SIG-M5 treated with dmso at 0.1 percent for 504 hours (cell line): Measurements from ENCODE around the gene ITPR3.
"Not testable (repeated sequence)": the region's sequence is repeated elsewhere in the genome, so short reads cannot be mapped to it uniquely, and the experiment has no call there.

Experiments used
- DNase-seq: peaks from one replicate; lab custom pipeline; 2025; ENCODE audit not compliant: unreplicated experiment; lab: John Stamatoyannopoulos, UW

Gene ITPR3

DNA sequence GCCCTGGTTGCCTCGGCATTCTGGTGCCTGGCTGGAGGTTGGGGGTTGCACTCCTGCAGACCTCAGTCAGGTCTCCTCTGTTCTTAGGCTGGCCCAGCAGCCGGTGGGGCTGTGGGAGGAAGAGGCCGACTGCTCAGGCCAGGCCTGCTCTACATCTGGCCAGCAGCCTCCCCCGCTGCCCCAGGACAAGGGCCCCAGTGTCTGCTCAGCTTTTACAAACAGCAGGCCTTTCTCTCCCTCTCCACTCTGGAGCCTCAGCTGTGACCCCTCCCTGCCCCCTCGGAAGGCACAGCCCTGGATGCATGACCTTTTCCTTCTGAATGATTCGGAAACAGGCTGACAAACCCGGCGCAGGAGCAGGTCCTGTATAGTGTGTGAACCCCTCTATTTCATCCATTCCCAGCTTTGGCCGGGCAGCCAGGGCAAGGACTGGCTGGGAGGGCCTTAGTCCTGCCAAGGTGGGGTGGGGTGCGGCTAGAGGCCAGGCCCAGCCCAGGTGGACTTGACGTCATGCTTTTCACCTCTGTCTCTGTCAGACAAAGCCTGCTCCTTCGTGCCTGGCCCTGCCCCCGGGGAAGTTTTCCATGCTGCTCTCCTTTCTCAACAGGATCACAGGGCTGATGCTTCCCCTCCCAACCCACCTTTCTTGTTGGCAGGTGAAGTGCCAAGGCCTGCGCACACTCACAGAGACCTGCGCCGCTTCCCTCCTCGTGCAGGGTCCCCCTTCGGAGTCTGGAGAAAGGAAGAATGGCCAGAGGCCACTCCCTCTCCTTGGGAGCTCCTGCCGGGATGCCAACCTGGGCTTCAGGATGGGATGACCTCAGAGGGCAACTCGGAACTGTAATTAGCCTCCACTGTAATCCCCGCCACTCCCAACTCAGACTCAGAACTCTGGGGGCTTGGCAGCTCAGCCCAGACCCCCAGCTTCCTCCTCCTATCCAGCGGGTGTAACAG, 10.1 kb upstream of the ITPR3 start:
- no peak for DNase-seq

GRCh38 chr6:33613146-33613794, 7.9 kb upstream of the ITPR3 start:
- no peak for DNase-seq

GRCh38 chr6:33613795-33614168, 7.3 kb upstream of the ITPR3 start:
- DNase-seq: no peak

DNA sequence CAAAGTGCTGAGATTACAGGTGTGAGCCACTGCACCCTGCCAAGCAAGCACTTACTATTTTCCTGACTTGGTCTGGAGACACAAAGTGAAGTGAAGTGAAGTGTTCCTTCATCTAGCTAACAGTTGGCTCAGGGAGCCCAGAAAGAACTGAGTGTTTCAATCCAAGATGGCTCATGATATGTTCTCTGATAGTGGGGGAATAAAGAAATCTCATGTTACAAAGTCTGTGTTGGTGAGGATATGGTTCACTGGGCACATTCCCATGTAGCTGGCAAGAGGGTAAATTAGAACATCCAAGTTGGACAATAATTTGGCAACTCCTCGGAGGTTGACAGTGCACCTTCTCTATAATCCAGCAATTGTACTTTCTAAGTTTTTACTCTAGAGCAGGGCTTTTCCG, 5.0 kb upstream of the ITPR3 start:
- DNase-seq: no peak

GRCh38 chr6:33616913-33617312, 4.2 kb upstream of the ITPR3 start:
- DNase-seq: no peak

DNA sequence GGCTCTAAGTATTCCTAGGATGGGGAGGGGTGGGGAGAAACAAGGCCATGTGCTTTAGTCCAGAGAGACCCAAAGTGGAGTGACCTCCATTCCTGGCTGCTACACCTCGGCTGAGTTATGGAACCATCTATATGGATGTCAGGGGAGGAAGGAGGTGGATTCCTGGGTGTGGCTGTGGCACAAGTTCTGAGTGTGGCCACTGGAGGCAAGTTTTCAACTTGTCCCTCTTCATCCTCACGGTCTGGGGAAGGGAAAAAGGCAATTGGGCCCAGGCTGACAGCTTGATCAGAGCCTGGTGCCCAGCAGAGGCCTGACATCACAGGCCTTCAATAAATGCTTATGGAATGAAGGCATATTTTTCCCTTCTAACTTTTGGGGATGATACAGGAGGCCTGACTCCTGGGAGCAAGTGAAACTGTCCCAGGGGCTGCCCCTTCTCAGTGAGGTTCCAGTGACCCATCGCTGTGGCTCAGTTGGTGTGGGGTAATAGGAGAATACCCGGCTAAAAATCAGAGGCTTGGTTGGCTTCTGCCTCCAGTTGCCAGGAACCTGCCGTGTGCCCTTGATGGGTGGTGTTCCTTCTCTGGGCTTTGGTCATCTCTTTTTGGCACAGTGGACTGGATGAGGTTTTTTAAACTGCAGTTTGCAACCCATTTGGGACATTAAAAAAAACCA, 1.8 kb upstream of the ITPR3 start:
- DNase-seq: no peak

DNA sequence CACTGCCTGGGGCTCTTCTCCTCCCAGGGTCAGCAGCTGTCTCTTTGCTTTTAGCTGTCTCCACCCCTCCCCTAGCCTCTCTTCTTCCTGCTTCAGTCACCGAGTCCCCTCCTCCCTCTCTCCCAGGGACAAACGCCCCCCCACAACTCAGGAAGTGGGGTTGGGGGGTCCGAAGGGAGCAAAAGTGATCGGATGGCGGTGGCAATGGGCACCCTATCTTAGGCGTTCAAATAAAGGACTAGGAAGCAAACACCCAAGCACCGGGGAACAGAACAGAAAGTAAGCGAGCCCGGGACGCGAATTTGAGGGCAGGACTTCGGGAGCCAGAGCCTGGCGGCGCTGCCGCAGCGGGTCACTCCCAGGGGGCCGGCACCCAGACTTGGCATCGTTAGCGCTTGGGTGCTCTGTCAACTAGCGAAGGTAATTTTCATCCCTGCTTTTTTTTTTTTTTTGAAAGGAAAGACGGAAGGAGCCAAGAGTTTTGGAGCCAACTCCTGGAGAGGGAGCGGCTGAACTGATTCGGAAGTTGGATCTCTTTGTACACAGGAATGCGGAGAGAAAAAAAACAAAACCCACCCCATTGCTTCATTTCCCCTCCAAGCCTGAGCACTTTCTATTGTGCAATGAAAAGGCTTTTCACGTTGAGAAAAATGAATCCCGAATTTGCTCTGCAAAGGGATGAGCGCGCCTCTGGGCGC, 815 bp upstream of the ITPR3 start:
- peak; percentile 70 for DNase-seq

DNA sequence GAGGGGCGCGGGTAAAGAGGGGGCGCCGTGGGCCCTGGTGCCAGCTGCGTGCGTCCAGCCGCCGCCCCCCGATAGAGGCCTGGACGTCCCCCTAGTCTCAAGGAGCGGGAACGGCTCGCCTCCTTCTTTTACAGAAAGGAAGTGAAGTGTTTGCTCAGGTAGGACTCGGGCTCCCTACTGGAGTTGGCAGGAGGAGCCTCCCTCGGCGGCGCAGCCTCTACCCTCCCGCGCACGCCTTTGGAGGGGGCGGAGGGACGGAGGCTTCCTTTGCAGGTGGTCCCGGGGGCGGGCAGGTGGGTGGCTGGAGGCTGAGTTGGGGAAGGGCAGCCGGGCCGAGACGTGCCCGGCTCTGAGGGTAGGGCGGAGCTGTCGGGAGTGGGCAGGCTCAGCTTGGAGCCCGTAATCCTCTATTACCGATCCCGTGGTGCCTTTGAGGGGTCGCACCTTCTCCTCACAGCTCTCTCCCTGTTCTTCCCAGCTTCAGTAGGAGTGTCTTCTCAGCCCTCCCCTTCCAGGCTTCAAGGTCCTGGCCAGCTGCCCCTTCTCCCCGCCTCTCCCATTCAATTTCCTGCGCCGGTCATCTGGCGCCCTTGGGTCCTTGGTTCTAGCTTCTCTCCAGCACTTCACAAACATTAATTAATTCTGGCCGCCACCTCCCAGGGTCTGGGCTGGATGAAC, 728 bp downstream of the ITPR3 start:
- no peak for DNase-seq

- no peak for DNase-seq
These were observed 1.6 kb downstream of the ITPR3 start for GRCh38 chr6:33622456-33623431.

- no peak for DNase-seq
These were observed 2.8 kb downstream of the ITPR3 start for GRCh38 chr6:33623895-33624381.

- DNase-seq: no peak
These were observed 3.7 kb downstream of the ITPR3 start for GRCh38 chr6:33624856-33625255.

DNA sequence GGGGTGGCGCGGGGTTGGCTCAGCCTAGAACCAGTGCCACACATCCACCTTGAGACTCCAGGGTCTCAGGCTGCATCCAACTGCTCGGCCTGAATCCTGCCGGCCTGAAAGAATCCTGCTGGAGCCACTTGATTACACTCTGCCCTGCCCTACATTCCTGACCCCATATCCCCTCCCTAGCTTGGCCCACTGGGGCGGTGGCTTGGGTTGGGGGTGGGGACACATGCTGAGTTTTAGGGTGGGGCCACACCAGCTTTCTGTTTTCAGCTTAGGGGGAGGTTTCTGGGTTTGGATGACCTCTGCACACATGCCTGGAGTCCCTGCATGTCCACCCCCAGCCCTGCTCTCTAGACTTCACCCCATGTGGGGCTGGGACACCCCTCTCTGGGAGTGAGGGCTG, 6.8 kb downstream of the ITPR3 start:
- no peak for DNase-seq

GRCh38 chr6:33628401-33628964, 7.4 kb downstream of the ITPR3 start:
- DNase-seq: no peak

GRCh38 chr6:33630014-33630413, 8.9 kb downstream of the ITPR3 start:
- no peak for DNase-seq

DNA sequence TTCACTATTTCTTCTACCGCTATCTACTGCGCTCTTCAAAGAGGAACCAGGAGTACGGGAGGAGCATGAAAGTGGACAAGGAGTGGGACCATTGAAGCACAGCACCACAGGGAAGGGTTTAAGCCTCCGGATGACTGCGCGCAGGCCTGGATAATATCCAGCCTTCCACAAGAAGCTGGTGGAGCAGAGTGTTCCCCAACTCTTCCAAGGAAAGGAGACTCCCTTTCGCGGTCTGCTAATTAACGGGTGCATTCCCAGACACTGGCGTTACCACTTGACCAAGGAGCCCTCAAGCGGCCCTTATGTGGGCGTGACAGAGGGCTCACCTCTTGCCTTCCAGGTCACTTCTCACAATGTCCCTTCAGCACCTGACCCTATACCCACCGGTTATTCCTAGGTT, 10.4 kb downstream of the ITPR3 start:
- not testable (repeated sequence) for DNase-seq

DNA sequence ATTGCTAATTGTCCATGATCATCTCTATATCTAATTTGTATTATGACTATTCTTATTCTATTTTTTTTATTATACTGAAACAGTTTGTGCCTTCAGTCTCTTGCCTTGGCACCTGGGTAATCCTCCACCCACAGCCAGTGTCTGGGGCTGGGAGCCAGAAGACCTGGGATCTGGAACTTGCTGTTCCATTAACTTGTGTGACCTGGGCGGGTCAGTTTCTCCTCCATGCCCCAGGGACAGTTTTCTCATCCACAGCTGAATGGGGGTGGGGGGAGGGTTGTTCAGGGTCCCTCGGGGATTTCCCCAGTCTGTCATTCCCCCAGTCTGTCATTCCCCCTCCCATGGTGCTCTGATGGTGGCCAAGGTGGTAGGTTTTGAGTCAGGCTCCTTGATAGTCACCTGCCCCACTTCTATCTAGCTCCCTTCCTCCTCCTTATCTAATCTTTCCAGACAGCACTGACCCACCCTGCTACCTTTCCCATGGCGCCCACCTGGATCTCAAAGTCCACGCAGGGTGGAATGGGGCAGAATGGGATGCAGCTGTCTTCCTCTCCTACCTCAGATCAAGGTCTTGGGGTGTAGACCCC, 10.9 kb downstream of the ITPR3 start:
- DNase-seq: no peak

GRCh38 chr6:33632558-33633039, 11.5 kb downstream of the ITPR3 start:
- DNase-seq: peak; percentile 43

- DNase-seq: no peak
These were observed 12.0 kb downstream of the ITPR3 start for GRCh38 chr6:33633084-33633461.
